ENCODE measurements around the gene NAA20. TPM values are rescaled to one million over a fixed set of nuclear protein-coding genes. Genes with fewer than 3 reads are reported as not detected.
A peak's percentile ranks its signal among the peaks of the same experiment; 100 is the strongest.

NAA20 gene
- total and polyA plus RNA-seq, 2 donors (not counting 1 experiment from before 2014, with no cell fraction given), result 42.4 to 82.6 TPM

DNA sequence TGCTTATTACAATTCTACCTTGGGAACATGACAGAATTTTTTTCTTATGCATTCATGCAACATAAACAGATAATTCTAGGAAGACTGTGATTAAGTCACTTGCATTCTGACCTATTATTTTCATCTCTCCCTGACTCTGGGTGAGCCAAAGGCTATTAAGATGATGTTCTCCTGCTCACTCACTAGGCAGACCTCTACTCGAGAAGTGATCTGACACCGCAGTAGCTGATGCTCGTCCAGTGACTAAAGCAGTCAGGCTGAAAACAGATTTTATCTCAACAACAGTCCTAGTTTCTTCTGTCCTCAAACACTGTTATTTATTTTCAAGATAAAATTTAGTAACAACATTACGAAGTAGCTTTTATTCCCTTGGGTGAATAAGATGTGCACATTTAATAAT, 17.3 kb downstream of the NAA20 start:
- H3K27ac ChIP-seq (ENCODE audit: insufficient read depth, low read length), result no peak overlapping the region
- no peak overlapping the region for H3K9ac ChIP-seq (ENCODE audit: insufficient read depth, low read length)
- H4K20me1 ChIP-seq (ENCODE audit: control insufficient read depth, extremely low read depth, insufficient read depth, low read length), result no peaks in the 10 kb centered on the region
- no peak overlapping the region for H3K4me3 ChIP-seq (replicated peaks in 1 of 4; ENCODE audit: control extremely low read depth in 1 of 4, insufficient read depth in 1 of 4, low read depth in 3 of 4, low read length in 4 of 4)
- H2AFZ ChIP-seq (ENCODE audit: low read length), result no peak overlapping the region
- no peaks in the 10 kb centered on the region for H3K79me2 ChIP-seq (ENCODE audit: control insufficient read depth, insufficient read depth, low read length)
- DNase-seq (ENCODE audit: low read depth in 2 of 2), result peak in 1 of 2 donors; percentile 31
- H3K36me3 ChIP-seq (ENCODE audit: control insufficient read depth, insufficient read depth, low read length), result peaks cover 15% of the 10 kb centered on the region
- H3K4me2 ChIP-seq (ENCODE audit: extremely low read depth, insufficient read depth, low read length), result no peak overlapping the region
- no peaks in the 10 kb centered on the region for H3K9me3 ChIP-seq (ENCODE audit: control insufficient read depth, insufficient read depth, low read depth, low read length)
- no peaks in the 10 kb centered on the region for H3K4me1 ChIP-seq (ENCODE audit: control insufficient read depth, extremely low read depth, insufficient read depth, low read length)
- TF ChIP-seq, protein P1, sequence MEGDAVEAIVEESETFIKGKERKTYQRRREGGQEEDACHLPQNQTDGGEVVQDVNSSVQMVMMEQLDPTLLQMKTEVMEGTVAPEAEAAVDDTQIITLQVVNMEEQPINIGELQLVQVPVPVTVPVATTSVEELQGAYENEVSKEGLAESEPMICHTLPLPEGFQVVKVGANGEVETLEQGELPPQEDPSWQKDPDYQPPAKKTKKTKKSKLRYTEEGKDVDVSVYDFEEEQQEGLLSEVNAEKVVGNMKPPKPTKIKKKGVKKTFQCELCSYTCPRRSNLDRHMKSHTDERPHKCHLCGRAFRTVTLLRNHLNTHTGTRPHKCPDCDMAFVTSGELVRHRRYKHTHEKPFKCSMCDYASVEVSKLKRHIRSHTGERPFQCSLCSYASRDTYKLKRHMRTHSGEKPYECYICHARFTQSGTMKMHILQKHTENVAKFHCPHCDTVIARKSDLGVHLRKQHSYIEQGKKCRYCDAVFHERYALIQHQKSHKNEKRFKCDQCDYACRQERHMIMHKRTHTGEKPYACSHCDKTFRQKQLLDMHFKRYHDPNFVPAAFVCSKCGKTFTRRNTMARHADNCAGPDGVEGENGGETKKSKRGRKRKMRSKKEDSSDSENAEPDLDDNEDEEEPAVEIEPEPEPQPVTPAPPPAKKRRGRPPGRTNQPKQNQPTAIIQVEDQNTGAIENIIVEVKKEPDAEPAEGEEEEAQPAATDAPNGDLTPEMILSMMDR (conservative IDR thresholded peaks at IDR 0.05 in 1 of 2, IDR thresholded peaks at IDR 0.05 in 1 of 2; ENCODE audit: low read depth in 1 of 2, low read length in 2 of 2), result no peak
- TF ChIP-seq EZH2 (IDR thresholded peaks at IDR 0.05; ENCODE audit: low read length, missing control alignments), result no peak
- H3K27me3 ChIP-seq (ENCODE audit: control insufficient read depth, insufficient read depth, low read length), result no peaks in the 10 kb centered on the region

DNA sequence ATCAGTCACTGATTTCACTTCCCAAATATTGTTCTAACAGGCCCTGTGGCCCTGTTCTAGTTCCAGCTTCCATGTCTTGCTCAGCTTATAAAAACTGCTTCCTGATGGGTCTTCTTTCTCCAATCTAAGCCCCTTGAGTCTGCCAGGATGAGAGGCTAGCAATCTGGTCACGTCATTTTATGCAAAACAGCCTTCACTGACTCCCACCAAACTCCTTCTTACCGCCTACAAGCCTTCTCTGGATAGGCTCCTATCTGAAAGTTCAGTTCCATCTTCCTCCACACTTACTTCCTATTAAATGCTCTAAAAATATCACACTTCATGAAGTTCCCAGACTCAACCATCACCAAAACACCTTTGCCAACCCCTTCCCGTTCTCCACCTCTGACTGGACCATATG, 19.6 kb downstream of the NAA20 start:
- Histone ChIP-seq H3K9me3 (ENCODE audit: control insufficient read depth, insufficient read depth, low read depth, low read length) (no peaks in the 10 kb centered on the region), H4K20me1 (ENCODE audit: control insufficient read depth, extremely low read depth, insufficient read depth, low read length) (no peaks in the 10 kb centered on the region), H3K4me3 (replicated peaks in 1 of 4; ENCODE audit: control extremely low read depth in 1 of 4, insufficient read depth in 1 of 4, low read depth in 3 of 4, low read length in 4 of 4) (no peak overlapping the region), H3K9ac (ENCODE audit: insufficient read depth, low read length) (no peak overlapping the region), H3K79me2 (ENCODE audit: control insufficient read depth, insufficient read depth, low read length) (no peaks in the 10 kb centered on the region), H3K27me3 (ENCODE audit: control insufficient read depth, insufficient read depth, low read length) (no peaks in the 10 kb centered on the region), H3K36me3 (ENCODE audit: control insufficient read depth, insufficient read depth, low read length) (peaks cover 18% of the 10 kb centered on the region), H3K4me1 (ENCODE audit: control insufficient read depth, extremely low read depth, insufficient read depth, low read length) (no peaks in the 10 kb centered on the region), H3K27ac (ENCODE audit: insufficient read depth, low read length) (no peak overlapping the region), H2AFZ (ENCODE audit: low read length) (no peak overlapping the region), H3K4me2 (ENCODE audit: extremely low read depth, insufficient read depth, low read length) (no peak overlapping the region)
- TF ChIP-seq, protein P1 (conservative IDR thresholded peaks at IDR 0.05 in 1 of 2, IDR thresholded peaks at IDR 0.05 in 1 of 2; ENCODE audit: low read depth in 1 of 2, low read length in 2 of 2), result no peak
- TF ChIP-seq EZH2 (IDR thresholded peaks at IDR 0.05; ENCODE audit: low read length, missing control alignments), result no peak
- DNase-seq (ENCODE audit: low read depth in 2 of 2), result no peak

DNA sequence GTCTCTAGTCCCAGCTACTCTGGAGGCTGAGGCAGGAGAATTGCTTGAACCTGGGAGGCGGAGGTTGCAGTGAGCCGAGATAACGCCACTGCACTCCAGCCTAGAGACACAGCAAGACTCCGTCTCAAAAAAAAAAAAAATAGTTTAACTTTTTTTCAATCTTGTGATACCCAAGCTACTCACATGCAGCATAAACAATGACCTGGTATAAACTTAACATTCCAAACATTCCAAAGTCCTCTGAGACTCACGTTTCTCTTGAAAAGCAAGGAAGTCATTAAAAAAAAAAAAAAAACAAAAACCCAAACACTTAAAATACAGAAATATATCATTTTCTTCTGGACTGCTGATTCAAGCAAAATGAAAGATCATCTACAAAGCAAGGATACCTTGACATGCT, 20.8 kb downstream of the NAA20 start:
- no peaks in the 10 kb centered on the region for H3K79me2 ChIP-seq (ENCODE audit: control insufficient read depth, insufficient read depth, low read length)
- peaks cover 16% of the 10 kb centered on the region for H3K36me3 ChIP-seq (ENCODE audit: control insufficient read depth, insufficient read depth, low read length)

More for the DNA sequence above, 20.8 kb downstream of the NAA20 start:
- TF ChIP-seq, protein P1 (conservative IDR thresholded peaks at IDR 0.05 in 1 of 2, IDR thresholded peaks at IDR 0.05 in 1 of 2; ENCODE audit: low read depth in 1 of 2, low read length in 2 of 2), result no peak
- no peak for TF ChIP-seq EZH2 (IDR thresholded peaks at IDR 0.05; ENCODE audit: low read length, missing control alignments)
- no peaks in the 10 kb centered on the region for H3K9me3 ChIP-seq (ENCODE audit: control insufficient read depth, insufficient read depth, low read depth, low read length)
- no peak overlapping the region for H3K4me3 ChIP-seq (replicated peaks in 1 of 4; ENCODE audit: control extremely low read depth in 1 of 4, insufficient read depth in 1 of 4, low read depth in 3 of 4, low read length in 4 of 4)
- DNase-seq (ENCODE audit: low read depth in 2 of 2), result peak in 1 of 2 donors; percentile 56
- H4K20me1 ChIP-seq (ENCODE audit: control insufficient read depth, extremely low read depth, insufficient read depth, low read length), result no peaks in the 10 kb centered on the region
- no peak overlapping the region for H2AFZ ChIP-seq (ENCODE audit: low read length)
- H3K4me2 ChIP-seq (ENCODE audit: extremely low read depth, insufficient read depth, low read length), result no peak overlapping the region
- no peak overlapping the region for H3K27ac ChIP-seq (ENCODE audit: insufficient read depth, low read length)
- H3K4me1 ChIP-seq (ENCODE audit: control insufficient read depth, extremely low read depth, insufficient read depth, low read length), result no peaks in the 10 kb centered on the region
- H3K9ac ChIP-seq (ENCODE audit: insufficient read depth, low read length), result no peak overlapping the region
- no peaks in the 10 kb centered on the region for H3K27me3 ChIP-seq (ENCODE audit: control insufficient read depth, insufficient read depth, low read length)

All from fibroblast of lung (primary cell).